ENCODE data around the gene HDAC4.

- TF ChIP-seq CHD2 (IDR thresholded peaks at IDR 0.05; ENCODE audit: borderline replicate concordance, low read depth, low read length) = no peak
- no peak for TF ChIP-seq USF2 (IDR thresholded peaks at IDR 0.05; ENCODE audit: borderline replicate concordance, low read depth, low read length)
- TF ChIP-seq SRF (IDR thresholded peaks at IDR 0.05; ENCODE audit: low read depth in 2 of 2, low read length in 2 of 2) = no peak
- no peak for TF ChIP-seq RAD21 (IDR thresholded peaks at IDR 0.05; ENCODE audit: insufficient read depth, low read depth, low read length)
- TF ChIP-seq TCF7 (IDR thresholded peaks at IDR 0.05; ENCODE audit: borderline replicate concordance) = no peak
- TF ChIP-seq, protein P1, sequence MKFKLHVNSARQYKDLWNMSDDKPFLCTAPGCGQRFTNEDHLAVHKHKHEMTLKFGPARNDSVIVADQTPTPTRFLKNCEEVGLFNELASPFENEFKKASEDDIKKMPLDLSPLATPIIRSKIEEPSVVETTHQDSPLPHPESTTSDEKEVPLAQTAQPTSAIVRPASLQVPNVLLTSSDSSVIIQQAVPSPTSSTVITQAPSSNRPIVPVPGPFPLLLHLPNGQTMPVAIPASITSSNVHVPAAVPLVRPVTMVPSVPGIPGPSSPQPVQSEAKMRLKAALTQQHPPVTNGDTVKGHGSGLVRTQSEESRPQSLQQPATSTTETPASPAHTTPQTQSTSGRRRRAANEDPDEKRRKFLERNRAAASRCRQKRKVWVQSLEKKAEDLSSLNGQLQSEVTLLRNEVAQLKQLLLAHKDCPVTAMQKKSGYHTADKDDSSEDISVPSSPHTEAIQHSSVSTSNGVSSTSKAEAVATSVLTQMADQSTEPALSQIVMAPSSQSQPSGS (IDR thresholded peaks at IDR 0.05; ENCODE audit: low read length) = no peak
- TF ChIP-seq, protein P2, sequence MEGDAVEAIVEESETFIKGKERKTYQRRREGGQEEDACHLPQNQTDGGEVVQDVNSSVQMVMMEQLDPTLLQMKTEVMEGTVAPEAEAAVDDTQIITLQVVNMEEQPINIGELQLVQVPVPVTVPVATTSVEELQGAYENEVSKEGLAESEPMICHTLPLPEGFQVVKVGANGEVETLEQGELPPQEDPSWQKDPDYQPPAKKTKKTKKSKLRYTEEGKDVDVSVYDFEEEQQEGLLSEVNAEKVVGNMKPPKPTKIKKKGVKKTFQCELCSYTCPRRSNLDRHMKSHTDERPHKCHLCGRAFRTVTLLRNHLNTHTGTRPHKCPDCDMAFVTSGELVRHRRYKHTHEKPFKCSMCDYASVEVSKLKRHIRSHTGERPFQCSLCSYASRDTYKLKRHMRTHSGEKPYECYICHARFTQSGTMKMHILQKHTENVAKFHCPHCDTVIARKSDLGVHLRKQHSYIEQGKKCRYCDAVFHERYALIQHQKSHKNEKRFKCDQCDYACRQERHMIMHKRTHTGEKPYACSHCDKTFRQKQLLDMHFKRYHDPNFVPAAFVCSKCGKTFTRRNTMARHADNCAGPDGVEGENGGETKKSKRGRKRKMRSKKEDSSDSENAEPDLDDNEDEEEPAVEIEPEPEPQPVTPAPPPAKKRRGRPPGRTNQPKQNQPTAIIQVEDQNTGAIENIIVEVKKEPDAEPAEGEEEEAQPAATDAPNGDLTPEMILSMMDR (IDR thresholded peaks at IDR 0.05 in 2 of 3, conservative IDR thresholded peaks at IDR 0.05 in 1 of 3; ENCODE audit: control insufficient read depth in 2 of 3, extremely low read depth in 1 of 3, insufficient read depth in 1 of 3, low read depth in 3 of 3, low read length in 3 of 3) = no peak
These were observed 124.7 kb downstream of the HDAC4 start for GRCh38 chr2:239275847-239276831.

All from GM12878 (cell line).